Measurements from ENCODE around the gene REXO5. TPM values are rescaled to one million over a fixed set of nuclear protein-coding genes. Genes with fewer than 3 reads are reported as not detected.

The REXO5 gene
- total RNA-seq, 1 experiment from 2014 or later: 8.5 TPM

DNA sequence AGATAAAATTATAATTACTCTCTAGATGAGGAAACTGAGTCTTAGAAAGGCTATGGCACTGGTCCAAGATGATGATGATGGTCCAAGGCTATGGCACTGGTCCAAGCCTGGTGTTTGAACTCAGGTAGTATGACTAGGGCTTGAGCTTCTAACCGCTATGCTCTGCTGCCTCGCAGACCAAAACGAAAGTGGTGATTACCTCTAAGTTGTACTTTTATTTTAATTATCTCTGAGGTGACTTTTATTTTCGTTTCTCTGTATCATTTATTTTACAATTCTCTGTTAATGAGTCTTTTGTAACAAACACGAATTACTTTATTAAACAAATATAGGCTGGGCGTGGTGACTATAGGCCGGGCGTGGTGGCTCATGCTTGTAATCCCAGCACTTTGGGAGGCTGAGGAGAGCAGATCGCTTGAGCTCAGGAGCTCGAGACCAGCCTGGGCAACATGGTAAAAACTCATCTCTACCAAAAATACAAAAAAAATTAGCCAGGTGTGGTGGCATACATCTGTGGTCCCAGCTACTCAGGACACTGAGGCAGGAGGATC is 5.6 kb downstream of the REXO5 start (continued):
- TF ChIP-seq, protein P1, sequence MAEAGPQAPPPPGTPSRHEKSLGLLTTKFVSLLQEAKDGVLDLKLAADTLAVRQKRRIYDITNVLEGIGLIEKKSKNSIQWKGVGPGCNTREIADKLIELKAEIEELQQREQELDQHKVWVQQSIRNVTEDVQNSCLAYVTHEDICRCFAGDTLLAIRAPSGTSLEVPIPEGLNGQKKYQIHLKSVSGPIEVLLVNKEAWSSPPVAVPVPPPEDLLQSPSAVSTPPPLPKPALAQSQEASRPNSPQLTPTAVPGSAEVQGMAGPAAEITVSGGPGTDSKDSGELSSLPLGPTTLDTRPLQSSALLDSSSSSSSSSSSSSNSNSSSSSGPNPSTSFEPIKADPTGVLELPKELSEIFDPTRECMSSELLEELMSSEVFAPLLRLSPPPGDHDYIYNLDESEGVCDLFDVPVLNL (CRISPR knock-in tag; IDR thresholded peaks at IDR 0.05; ENCODE audit: borderline replicate concordance, low read depth): no peak
- TF ChIP-seq NR3C1 (CRISPR knock-in tag; conservative IDR thresholded peaks at IDR 0.05; ENCODE audit: low read depth): no peak

DNA sequence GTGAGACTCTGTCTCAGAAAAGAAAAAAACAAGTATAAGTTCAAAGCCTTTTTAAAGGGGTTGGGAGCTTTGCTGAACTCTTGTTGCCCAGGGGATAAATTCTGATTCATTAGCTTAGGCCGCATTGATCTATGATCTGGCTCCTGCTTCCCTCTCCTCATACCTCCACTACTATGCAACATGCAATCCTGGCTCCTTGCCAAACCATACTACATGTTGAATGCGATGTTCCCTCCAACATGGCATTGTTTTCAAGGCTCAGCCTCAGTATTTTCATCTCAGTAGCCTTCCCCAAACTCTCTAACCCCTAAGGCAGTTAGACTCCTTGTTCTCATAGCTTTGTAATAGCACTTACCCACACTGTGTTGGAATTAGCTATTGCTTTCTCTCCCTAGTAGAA is 6.2 kb downstream of the REXO5 start:
- peaks cover 3% of the 10 kb centered on the region for H3K36me3 Mint-ChIP-seq
- H3K4me3 Mint-ChIP-seq: no peak overlapping the region
- ChIA-PET CTCF (interaction anchor here (1.4 kb wide), 1 partner anchor 189 kb away, joined by 3 read pairs; no protein-coding TSS in a partner anchor), POLR2A (no interaction called here)
- H3K4me1 Mint-ChIP-seq: peaks cover 8% of the 10 kb centered on the region
- DNase-seq (ENCODE audit: low spot score) (no peak), ATAC-seq (no peak)
- H3K9me3 Mint-ChIP-seq: no peaks in the 10 kb centered on the region
- TF ChIP-seq TCF7 (CRISPR knock-in tag; IDR thresholded peaks at IDR 0.05; ENCODE audit: low read depth): no peak
- TF ChIP-seq, protein P2, sequence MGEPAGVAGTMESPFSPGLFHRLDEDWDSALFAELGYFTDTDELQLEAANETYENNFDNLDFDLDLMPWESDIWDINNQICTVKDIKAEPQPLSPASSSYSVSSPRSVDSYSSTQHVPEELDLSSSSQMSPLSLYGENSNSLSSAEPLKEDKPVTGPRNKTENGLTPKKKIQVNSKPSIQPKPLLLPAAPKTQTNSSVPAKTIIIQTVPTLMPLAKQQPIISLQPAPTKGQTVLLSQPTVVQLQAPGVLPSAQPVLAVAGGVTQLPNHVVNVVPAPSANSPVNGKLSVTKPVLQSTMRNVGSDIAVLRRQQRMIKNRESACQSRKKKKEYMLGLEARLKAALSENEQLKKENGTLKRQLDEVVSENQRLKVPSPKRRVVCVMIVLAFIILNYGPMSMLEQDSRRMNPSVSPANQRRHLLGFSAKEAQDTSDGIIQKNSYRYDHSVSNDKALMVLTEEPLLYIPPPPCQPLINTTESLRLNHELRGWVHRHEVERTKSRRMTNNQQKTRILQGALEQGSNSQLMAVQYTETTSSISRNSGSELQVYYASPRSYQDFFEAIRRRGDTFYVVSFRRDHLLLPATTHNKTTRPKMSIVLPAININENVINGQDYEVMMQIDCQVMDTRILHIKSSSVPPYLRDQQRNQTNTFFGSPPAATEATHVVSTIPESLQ (CRISPR knock-in tag; IDR thresholded peaks at IDR 0.05): no peak
- no peak for TF ChIP-seq SOX15 (CRISPR knock-in tag; IDR thresholded peaks at IDR 0.05)
- no peak for TF ChIP-seq GTF2I (CRISPR knock-in tag; conservative IDR thresholded peaks at IDR 0.05)
- TF ChIP-seq, protein P3, sequence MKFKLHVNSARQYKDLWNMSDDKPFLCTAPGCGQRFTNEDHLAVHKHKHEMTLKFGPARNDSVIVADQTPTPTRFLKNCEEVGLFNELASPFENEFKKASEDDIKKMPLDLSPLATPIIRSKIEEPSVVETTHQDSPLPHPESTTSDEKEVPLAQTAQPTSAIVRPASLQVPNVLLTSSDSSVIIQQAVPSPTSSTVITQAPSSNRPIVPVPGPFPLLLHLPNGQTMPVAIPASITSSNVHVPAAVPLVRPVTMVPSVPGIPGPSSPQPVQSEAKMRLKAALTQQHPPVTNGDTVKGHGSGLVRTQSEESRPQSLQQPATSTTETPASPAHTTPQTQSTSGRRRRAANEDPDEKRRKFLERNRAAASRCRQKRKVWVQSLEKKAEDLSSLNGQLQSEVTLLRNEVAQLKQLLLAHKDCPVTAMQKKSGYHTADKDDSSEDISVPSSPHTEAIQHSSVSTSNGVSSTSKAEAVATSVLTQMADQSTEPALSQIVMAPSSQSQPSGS (CRISPR knock-in tag; IDR thresholded peaks at IDR 0.05; ENCODE audit: borderline replicate concordance, low read depth): no peak
- TF ChIP-seq, protein P4, sequence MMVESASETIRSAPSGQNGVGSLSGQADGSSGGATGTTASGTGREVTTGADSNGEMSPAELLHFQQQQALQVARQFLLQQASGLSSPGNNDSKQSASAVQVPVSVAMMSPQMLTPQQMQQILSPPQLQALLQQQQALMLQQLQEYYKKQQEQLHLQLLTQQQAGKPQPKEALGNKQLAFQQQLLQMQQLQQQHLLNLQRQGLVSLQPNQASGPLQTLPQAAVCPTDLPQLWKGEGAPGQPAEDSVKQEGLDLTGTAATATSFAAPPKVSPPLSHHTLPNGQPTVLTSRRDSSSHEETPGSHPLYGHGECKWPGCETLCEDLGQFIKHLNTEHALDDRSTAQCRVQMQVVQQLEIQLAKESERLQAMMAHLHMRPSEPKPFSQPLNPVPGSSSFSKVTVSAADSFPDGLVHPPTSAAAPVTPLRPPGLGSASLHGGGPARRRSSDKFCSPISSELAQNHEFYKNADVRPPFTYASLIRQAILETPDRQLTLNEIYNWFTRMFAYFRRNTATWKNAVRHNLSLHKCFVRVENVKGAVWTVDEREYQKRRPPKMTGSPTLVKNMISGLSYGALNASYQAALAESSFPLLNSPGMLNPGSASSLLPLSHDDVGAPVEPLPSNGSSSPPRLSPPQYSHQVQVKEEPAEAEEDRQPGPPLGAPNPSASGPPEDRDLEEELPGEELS (CRISPR knock-in tag; IDR thresholded peaks at IDR 0.05): no peak
- no peak for TF ChIP-seq PRRX2 (CRISPR knock-in tag; IDR thresholded peaks at IDR 0.05)
- TF ChIP-seq, protein P5, sequence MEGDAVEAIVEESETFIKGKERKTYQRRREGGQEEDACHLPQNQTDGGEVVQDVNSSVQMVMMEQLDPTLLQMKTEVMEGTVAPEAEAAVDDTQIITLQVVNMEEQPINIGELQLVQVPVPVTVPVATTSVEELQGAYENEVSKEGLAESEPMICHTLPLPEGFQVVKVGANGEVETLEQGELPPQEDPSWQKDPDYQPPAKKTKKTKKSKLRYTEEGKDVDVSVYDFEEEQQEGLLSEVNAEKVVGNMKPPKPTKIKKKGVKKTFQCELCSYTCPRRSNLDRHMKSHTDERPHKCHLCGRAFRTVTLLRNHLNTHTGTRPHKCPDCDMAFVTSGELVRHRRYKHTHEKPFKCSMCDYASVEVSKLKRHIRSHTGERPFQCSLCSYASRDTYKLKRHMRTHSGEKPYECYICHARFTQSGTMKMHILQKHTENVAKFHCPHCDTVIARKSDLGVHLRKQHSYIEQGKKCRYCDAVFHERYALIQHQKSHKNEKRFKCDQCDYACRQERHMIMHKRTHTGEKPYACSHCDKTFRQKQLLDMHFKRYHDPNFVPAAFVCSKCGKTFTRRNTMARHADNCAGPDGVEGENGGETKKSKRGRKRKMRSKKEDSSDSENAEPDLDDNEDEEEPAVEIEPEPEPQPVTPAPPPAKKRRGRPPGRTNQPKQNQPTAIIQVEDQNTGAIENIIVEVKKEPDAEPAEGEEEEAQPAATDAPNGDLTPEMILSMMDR (IDR thresholded peaks at IDR 0.05): no peak
- no peak for TF ChIP-seq ELF4 (CRISPR knock-in tag; IDR thresholded peaks at IDR 0.05; ENCODE audit: low read depth)
- TF ChIP-seq RORB (CRISPR knock-in tag; IDR thresholded peaks at IDR 0.05): no peak
- no peak for TF ChIP-seq ZNF396 (CRISPR knock-in tag; IDR thresholded peaks at IDR 0.05; ENCODE audit: borderline replicate concordance)
- TF ChIP-seq TEAD4 (CRISPR knock-in tag; IDR thresholded peaks at IDR 0.05): no peak
- TF ChIP-seq IRF2 (CRISPR knock-in tag; IDR thresholded peaks at IDR 0.05; ENCODE audit: borderline replicate concordance, low read depth): no peak
- TF ChIP-seq, protein P6, sequence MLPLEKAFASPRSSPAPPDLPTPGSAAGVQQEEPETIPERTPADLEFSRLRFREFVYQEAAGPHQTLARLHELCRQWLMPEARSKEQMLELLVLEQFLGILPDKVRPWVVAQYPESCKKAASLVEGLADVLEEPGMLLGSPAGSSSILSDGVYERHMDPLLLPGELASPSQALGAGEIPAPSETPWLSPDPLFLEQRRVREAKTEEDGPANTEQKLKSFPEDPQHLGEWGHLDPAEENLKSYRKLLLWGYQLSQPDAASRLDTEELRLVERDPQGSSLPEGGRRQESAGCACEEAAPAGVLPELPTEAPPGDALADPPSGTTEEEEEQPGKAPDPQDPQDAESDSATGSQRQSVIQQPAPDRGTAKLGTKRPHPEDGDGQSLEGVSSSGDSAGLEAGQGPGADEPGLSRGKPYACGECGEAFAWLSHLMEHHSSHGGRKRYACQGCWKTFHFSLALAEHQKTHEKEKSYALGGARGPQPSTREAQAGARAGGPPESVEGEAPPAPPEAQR (CRISPR knock-in tag; IDR thresholded peaks at IDR 0.05): no peak
- no peak for TF ChIP-seq GABPB1 (CRISPR knock-in tag; IDR thresholded peaks at IDR 0.05)
- TF ChIP-seq NFATC4 (CRISPR knock-in tag; IDR thresholded peaks at IDR 0.05): no peak
- TF ChIP-seq, protein P7, sequence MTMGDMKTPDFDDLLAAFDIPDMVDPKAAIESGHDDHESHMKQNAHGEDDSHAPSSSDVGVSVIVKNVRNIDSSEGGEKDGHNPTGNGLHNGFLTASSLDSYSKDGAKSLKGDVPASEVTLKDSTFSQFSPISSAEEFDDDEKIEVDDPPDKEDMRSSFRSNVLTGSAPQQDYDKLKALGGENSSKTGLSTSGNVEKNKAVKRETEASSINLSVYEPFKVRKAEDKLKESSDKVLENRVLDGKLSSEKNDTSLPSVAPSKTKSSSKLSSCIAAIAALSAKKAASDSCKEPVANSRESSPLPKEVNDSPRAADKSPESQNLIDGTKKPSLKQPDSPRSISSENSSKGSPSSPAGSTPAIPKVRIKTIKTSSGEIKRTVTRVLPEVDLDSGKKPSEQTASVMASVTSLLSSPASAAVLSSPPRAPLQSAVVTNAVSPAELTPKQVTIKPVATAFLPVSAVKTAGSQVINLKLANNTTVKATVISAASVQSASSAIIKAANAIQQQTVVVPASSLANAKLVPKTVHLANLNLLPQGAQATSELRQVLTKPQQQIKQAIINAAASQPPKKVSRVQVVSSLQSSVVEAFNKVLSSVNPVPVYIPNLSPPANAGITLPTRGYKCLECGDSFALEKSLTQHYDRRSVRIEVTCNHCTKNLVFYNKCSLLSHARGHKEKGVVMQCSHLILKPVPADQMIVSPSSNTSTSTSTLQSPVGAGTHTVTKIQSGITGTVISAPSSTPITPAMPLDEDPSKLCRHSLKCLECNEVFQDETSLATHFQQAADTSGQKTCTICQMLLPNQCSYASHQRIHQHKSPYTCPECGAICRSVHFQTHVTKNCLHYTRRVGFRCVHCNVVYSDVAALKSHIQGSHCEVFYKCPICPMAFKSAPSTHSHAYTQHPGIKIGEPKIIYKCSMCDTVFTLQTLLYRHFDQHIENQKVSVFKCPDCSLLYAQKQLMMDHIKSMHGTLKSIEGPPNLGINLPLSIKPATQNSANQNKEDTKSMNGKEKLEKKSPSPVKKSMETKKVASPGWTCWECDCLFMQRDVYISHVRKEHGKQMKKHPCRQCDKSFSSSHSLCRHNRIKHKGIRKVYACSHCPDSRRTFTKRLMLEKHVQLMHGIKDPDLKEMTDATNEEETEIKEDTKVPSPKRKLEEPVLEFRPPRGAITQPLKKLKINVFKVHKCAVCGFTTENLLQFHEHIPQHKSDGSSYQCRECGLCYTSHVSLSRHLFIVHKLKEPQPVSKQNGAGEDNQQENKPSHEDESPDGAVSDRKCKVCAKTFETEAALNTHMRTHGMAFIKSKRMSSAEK (CRISPR knock-in tag; IDR thresholded peaks at IDR 0.05; ENCODE audit: borderline replicate concordance): no peak
- TF ChIP-seq NFYB (CRISPR knock-in tag; conservative IDR thresholded peaks at IDR 0.05; ENCODE audit: low read depth): no peak
- TF ChIP-seq SMAD4 (CRISPR knock-in tag; IDR thresholded peaks at IDR 0.05): no peak
- TF ChIP-seq, protein P8, sequence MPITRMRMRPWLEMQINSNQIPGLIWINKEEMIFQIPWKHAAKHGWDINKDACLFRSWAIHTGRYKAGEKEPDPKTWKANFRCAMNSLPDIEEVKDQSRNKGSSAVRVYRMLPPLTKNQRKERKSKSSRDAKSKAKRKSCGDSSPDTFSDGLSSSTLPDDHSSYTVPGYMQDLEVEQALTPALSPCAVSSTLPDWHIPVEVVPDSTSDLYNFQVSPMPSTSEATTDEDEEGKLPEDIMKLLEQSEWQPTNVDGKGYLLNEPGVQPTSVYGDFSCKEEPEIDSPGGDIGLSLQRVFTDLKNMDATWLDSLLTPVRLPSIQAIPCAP (CRISPR knock-in tag; IDR thresholded peaks at IDR 0.05): no peak
- H3K27ac Mint-ChIP-seq: no peak overlapping the region
- H3K27me3 Mint-ChIP-seq (ENCODE audit: low read depth): no peaks in the 10 kb centered on the region
